ENCODE results near the gene FGR.

DNA sequence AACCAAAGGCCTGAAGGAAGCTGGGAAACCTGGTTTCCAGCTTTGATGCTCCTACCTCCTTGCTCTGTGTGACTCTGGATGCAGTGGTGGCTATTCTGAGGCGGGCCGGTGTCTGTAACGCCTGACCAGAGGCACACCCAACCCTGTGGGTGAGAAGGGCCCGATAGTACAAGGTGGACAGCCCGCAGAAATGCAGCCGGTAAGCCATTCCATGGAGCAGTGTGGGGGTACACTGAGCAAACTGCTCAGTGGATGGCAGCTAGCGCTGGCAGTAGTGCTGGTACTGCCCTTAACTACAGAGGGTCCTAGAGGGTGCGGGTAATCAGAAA lies 67.0 kb downstream of the FGR start:
- TF ChIP-seq, protein P1, sequence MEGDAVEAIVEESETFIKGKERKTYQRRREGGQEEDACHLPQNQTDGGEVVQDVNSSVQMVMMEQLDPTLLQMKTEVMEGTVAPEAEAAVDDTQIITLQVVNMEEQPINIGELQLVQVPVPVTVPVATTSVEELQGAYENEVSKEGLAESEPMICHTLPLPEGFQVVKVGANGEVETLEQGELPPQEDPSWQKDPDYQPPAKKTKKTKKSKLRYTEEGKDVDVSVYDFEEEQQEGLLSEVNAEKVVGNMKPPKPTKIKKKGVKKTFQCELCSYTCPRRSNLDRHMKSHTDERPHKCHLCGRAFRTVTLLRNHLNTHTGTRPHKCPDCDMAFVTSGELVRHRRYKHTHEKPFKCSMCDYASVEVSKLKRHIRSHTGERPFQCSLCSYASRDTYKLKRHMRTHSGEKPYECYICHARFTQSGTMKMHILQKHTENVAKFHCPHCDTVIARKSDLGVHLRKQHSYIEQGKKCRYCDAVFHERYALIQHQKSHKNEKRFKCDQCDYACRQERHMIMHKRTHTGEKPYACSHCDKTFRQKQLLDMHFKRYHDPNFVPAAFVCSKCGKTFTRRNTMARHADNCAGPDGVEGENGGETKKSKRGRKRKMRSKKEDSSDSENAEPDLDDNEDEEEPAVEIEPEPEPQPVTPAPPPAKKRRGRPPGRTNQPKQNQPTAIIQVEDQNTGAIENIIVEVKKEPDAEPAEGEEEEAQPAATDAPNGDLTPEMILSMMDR (IDR thresholded peaks at IDR 0.05) = no peak
- no peak for TF ChIP-seq NRF1 (IDR thresholded peaks at IDR 0.05; ENCODE audit: low read depth, low read length)
- TF ChIP-seq EZH2phosphoT487 (IDR thresholded peaks at IDR 0.05; ENCODE audit: borderline replicate concordance, low read depth) = no peak
- TF ChIP-seq ELF1 (IDR thresholded peaks at IDR 0.05) = no peak
- TF ChIP-seq GABPA (IDR thresholded peaks at IDR 0.05; ENCODE audit: low read depth) = no peak
- no peak for TF ChIP-seq MXI1 (IDR thresholded peaks at IDR 0.05; ENCODE audit: low read depth, low read length)
- TF ChIP-seq, protein P2, sequence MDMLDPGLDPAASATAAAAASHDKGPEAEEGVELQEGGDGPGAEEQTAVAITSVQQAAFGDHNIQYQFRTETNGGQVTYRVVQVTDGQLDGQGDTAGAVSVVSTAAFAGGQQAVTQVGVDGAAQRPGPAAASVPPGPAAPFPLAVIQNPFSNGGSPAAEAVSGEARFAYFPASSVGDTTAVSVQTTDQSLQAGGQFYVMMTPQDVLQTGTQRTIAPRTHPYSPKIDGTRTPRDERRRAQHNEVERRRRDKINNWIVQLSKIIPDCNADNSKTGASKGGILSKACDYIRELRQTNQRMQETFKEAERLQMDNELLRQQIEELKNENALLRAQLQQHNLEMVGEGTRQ (IDR thresholded peaks at IDR 0.05; ENCODE audit: borderline replicate concordance, low read depth, low read length) = no peak
- no peak for TF ChIP-seq YY1 (IDR thresholded peaks at IDR 0.05; ENCODE audit: low read depth)
- TF ChIP-seq, protein P3, sequence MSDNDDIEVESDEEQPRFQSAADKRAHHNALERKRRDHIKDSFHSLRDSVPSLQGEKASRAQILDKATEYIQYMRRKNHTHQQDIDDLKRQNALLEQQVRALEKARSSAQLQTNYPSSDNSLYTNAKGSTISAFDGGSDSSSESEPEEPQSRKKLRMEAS (IDR thresholded peaks at IDR 0.05; ENCODE audit: low read depth) = no peak
- TF ChIP-seq NFIC (IDR thresholded peaks at IDR 0.05; ENCODE audit: borderline replicate concordance) = no peak
